ENCODE results near the gene SIGLEC1. TPM values are rescaled to one million over a fixed set of nuclear protein-coding genes. Genes with fewer than 3 reads are reported as not detected.

Gene SIGLEC1
- total RNA-seq, 1 donor from 2014 or later: 114 TPM

DNA sequence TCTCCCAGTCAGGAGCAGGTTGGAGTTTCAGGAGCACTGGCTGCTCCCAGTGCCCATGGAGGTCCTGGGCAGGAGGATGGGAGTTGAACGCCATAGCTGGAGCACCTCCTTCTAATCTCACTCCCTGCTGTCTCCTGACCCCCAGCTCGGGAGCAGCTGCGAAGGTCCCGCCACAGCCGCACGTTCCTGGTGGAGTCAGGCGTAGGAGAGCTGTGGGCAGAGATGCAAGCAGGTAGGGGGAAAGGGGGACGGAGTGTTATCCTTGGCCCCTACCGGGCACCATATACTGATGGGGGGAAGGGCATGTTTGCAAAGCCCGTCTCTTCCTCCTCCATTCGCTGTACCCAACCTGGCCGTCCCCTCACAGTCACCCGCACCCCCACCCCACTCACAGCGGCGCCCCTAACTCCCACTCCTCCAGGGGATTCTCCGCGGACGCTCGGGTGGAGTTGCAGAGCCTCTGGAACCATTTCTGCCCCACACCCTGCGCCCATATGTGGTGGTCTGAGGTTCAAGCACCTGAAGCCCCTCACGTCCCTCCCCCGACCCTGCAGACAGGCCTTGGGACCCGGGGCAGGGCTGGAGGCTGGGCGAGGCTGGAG is 36.8 kb upstream of the SIGLEC1 start:
- Histone ChIP-seq H3K9me3 (no peaks in the 10 kb centered on the region), H3K27ac (no peak overlapping the region), H3K36me3 (peaks cover 41% of the 10 kb centered on the region), H3K27me3 (ENCODE audit: low read depth) (peaks cover 5% of the 10 kb centered on the region), H3K4me1 (peaks cover 37% of the 10 kb centered on the region), H3K4me3 (no peak overlapping the region)
- intact Hi-C loops (cut with DNase I): no loop called here
- ATAC-seq (no peak), DNase-seq (no peak)
- TF ChIP-seq, protein P1, sequence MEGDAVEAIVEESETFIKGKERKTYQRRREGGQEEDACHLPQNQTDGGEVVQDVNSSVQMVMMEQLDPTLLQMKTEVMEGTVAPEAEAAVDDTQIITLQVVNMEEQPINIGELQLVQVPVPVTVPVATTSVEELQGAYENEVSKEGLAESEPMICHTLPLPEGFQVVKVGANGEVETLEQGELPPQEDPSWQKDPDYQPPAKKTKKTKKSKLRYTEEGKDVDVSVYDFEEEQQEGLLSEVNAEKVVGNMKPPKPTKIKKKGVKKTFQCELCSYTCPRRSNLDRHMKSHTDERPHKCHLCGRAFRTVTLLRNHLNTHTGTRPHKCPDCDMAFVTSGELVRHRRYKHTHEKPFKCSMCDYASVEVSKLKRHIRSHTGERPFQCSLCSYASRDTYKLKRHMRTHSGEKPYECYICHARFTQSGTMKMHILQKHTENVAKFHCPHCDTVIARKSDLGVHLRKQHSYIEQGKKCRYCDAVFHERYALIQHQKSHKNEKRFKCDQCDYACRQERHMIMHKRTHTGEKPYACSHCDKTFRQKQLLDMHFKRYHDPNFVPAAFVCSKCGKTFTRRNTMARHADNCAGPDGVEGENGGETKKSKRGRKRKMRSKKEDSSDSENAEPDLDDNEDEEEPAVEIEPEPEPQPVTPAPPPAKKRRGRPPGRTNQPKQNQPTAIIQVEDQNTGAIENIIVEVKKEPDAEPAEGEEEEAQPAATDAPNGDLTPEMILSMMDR (IDR thresholded peaks at IDR 0.05): no peak

DNA sequence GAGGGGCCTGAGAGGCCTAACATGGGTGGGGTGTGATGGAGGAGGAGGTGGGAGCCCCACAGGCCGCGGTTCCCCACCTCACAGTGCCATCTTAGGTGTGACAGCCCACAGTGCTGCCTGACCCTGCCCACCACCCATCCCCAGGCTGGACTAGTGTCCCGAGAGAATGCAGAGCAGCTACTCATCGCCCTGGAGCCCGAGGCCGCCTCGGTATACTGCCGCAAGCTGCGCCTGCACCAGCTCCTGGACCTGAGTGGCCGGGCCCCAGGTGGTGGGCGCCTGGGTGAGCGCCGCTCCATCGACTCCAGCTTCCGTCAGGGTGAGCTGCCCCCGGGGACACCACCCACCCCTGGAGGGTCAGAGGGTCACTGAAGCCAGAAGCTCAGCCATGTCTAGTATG is 35.7 kb upstream of the SIGLEC1 start:
- intact Hi-C loops (cut with DNase I): no loop called here
- Histone ChIP-seq H3K4me3 (no peak overlapping the region), H3K27ac (no peak overlapping the region), H3K9me3 (no peaks in the 10 kb centered on the region), H3K36me3 (peaks cover 44% of the 10 kb centered on the region), H3K4me1 (peaks cover 34% of the 10 kb centered on the region), H3K27me3 (ENCODE audit: low read depth) (peaks cover 5% of the 10 kb centered on the region)
- no peak for ATAC-seq
- TF ChIP-seq, protein P1 (IDR thresholded peaks at IDR 0.05): no peak
- no peak for DNase-seq

DNA sequence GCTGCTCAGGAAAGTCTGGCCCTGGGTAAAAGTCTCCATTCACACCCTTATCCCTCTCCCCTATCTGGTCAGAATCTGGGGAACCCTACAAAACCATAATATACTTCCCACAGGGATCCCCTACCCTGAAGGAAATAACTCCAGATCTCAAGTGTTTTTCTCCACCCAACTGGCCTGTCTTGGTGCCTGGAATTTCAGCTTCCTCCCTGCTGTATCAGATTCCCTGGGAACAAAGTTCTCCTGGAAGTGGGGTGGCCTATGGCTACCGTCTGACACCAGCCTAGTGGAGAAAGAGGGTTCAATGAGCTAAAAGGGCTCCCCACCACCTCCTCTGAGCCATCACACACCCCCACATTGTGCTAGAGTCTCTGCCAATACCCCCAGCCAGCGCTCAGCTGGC is 35.1 kb upstream of the SIGLEC1 start:
- TF ChIP-seq, protein P1 (IDR thresholded peaks at IDR 0.05): no peak
- peaks cover 5% of the 10 kb centered on the region for H3K27me3 ChIP-seq (ENCODE audit: low read depth)
- H3K9me3 ChIP-seq: no peaks in the 10 kb centered on the region
- ATAC-seq (no peak), DNase-seq (no peak)
- intact Hi-C loops (cut with DNase I): no loop called here
- H3K4me1 ChIP-seq: peaks cover 28% of the 10 kb centered on the region
- H3K4me3 ChIP-seq: no peak overlapping the region
- no peak overlapping the region for H3K27ac ChIP-seq
- H3K36me3 ChIP-seq: peaks cover 44% of the 10 kb centered on the region

DNA sequence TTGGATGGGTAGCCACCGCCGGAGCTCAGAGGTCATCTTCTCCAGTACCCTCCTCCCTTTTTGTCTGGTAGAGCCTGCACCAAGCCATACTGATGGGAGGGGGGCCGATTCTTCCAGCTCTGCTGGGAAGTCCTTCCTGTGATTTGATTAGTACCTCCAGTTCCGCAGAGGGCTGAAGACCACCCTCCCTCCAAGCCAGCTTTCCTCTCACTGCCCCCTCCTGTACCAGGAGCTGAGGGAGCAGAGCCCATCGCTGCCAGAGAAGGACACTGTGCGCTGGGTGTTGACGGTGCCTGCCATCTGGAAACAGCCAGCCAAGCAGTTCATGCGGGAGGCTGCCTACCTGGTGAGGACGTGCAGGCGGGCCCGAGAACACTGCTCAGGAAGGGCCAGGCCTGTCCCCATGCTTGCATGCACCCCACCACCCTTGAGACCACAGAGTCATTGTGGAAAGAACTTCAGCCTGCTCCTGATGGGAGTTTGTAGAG is 33.3 kb upstream of the SIGLEC1 start:
- Histone ChIP-seq H3K27me3 (ENCODE audit: low read depth) (peaks cover 5% of the 10 kb centered on the region), H3K4me3 (peak overlapping the region; percentile 17), H3K4me1 (peaks cover 19% of the 10 kb centered on the region), H3K9me3 (no peaks in the 10 kb centered on the region), H3K36me3 (peaks cover 40% of the 10 kb centered on the region), H3K27ac (no peak overlapping the region)
- no peak for DNase-seq
- intact Hi-C loops (cut with DNase I): no loop called here
- ATAC-seq: no peak
- TF ChIP-seq, protein P1 (IDR thresholded peaks at IDR 0.05): no peak

DNA sequence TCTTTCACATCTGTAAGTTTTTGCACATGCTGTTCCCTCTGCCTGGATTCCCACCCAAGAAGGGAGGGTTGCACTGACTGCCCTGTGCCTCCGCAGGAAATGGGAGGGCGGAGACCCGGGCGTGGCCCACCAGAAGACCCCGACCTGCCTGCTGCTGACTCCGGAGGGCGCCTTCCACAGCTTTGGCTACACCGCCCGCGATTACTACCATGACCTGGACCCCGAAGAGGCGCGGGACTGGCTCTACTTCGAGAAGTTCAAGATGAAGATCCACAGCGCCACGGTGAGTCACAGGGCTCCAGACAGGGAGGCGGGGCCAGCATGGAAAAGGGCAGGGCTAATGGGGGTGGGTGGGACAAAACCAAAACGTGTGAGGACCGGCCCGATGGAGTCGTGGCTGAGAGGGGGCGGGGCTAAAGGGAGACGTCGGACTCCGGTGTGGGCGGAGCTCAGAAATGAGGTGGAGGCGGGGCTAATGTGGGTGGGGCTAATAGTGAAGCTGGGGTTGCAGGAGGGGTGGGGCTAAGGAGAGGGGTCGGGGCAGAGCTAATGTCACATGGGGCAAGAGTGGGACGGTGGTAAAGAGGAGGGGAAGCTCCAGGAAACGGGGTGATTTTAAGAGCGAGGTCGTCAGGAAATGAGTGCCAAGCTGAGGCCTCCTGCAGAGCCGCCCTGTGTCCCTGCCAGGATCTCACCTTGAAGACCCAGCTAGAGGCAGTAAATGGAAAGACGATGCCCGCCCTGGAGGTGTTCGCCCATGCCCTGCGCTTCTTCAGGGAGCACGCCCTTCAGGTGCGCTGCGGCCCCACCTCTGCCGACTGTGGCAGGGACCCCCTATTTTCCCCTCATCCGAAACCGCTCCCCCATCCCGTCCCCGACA is 32.6 kb upstream of the SIGLEC1 start:
- Histone ChIP-seq H3K36me3 (peaks cover 40% of the 10 kb centered on the region), H3K9me3 (no peaks in the 10 kb centered on the region), H3K27ac (no peak overlapping the region), H3K4me3 (peak overlapping the region; percentile 29), H3K27me3 (ENCODE audit: low read depth) (peaks cover 1% of the 10 kb centered on the region), H3K4me1 (peaks cover 26% of the 10 kb centered on the region)
- TF ChIP-seq, protein P1 (IDR thresholded peaks at IDR 0.05): no peak
- DNase-seq (peak; percentile 92), ATAC-seq (peak; percentile 86 to 89)
- intact Hi-C loops (cut with DNase I): no loop called here

Measured in lower lobe of right lung (tissue), 2 donors.